Stimulated activated CD8-positive, alpha-beta memory T cell treated with anti-CD3 and anti-CD28 coated beads, Interleukin-4, amount 100 ng/mL, for 1 hour (primary cell): Measurements from ENCODE around the gene PACS1.
A peak's percentile ranks its signal among the peaks of the same experiment; 100 is the strongest.
"Not testable (repeated sequence)": the region's sequence is repeated elsewhere in the genome, so short reads cannot be mapped to it uniquely, and the experiment has no call there.

Source experiments
- DNase-seq, 2 donors: peaks; one replicate each; pipeline ENCODE4 v3.0.0-alpha.2; 2020; ENCODE audit warnings: low read depth in 2 of 2, low spot score in 1 of 2

The PACS1 gene

GRCh38 chr11:66247295-66247694 is 177.2 kb downstream of the PACS1 start:
- no peak for DNase-seq

GRCh38 chr11:66247801-66248200 is 177.7 kb downstream of the PACS1 start:
- no peak for DNase-seq

- DNase-seq, result no peak
Observed at GRCh38 chr11:66248903-66249302, 178.8 kb downstream of the PACS1 start.

- no peak for DNase-seq
Observed at GRCh38 chr11:66251809-66252208, 181.7 kb downstream of the PACS1 start.

- not testable (repeated sequence) for DNase-seq
Observed at GRCh38 chr11:66253081-66253480, 183.0 kb downstream of the PACS1 start.

GRCh38 chr11:66258473-66258893 is 188.4 kb downstream of the PACS1 start:
- no peak for DNase-seq

GRCh38 chr11:66259225-66259624 is 189.2 kb downstream of the PACS1 start:
- no peak for DNase-seq

GRCh38 chr11:66259956-66260355 is 189.9 kb downstream of the PACS1 start:
- DNase-seq, result no peak

GRCh38 chr11:66261578-66261977 is 191.5 kb downstream of the PACS1 start:
- DNase-seq, result no peak

GRCh38 chr11:66262191-66262590 is 192.1 kb downstream of the PACS1 start:
- DNase-seq, result no peak

GRCh38 chr11:66262696-66263095 is 192.6 kb downstream of the PACS1 start:
- DNase-seq, result no peak

- no peak for DNase-seq
Observed at GRCh38 chr11:66263231-66263630, 193.2 kb downstream of the PACS1 start.

- DNase-seq, result no peak
Observed at GRCh38 chr11:66263785-66264184, 193.7 kb downstream of the PACS1 start.

GRCh38 chr11:66264383-66264782 is 194.3 kb downstream of the PACS1 start:
- DNase-seq, result no peak

- no peak for DNase-seq
Observed at GRCh38 chr11:66264914-66265313, 194.8 kb downstream of the PACS1 start.

GRCh38 chr11:66265531-66266377 is 195.7 kb downstream of the PACS1 start:
- no peak for DNase-seq

- DNase-seq, result no peak
Observed at GRCh38 chr11:66266378-66267038, 196.4 kb downstream of the PACS1 start.

- DNase-seq, result no peak
Observed at GRCh38 chr11:66267039-66267378, 196.9 kb downstream of the PACS1 start.

GRCh38 chr11:66267379-66268243 is 197.5 kb downstream of the PACS1 start:
- peak; percentile 78 to 79 for DNase-seq

GRCh38 chr11:66268244-66268951 is 198.3 kb downstream of the PACS1 start, which contains the start of gene RAB1B:
RAB1B (plus strand) TSS chr11:66268639; CDS start chr11:66268680, 41 bp downstream.
- DNase-seq, result peak; percentile 99 to 100
